H4 (cell line): Measurements from ENCODE around the gene AUTS2. TPM values are rescaled to one million over a fixed set of nuclear protein-coding genes. Genes with fewer than 3 reads are reported as not detected.

ENCODE experiments used
- DNase-seq: peaks from one replicate; pipeline ENCODE4 v3.0.0-alpha.2; 2015; ENCODE audit warnings: low spot score
- total RNA-seq: library from RNA; depleted of rRNA; stranded (reverse); fragments of >200 nt; shearing (Covaris generic); gene quantifications from 2 replicates; pipeline ENCODE4 v1.2.3, GENCODE V29; 2014

The AUTS2 gene
- total RNA-seq, 1 experiment from 2014 or later, result 4.1 TPM

- no peak for DNase-seq
Measured at GRCh38 chr7:70735313-70735712, 1137.0 kb downstream of the AUTS2 start.

GRCh38 chr7:70736715-70737460, 1138.6 kb downstream of the AUTS2 start:
- peak; percentile 53 for DNase-seq

GRCh38 chr7:70738151-70738885, 1140.0 kb downstream of the AUTS2 start:
- DNase-seq, result peak; percentile 90

GRCh38 chr7:70739646-70740210, 1141.5 kb downstream of the AUTS2 start:
- no peak for DNase-seq

GRCh38 chr7:70741666-70742065, 1143.4 kb downstream of the AUTS2 start:
- no peak for DNase-seq

GRCh38 chr7:70743531-70744325, 1145.5 kb downstream of the AUTS2 start:
- DNase-seq, result no peak

- no peak for DNase-seq
Measured at GRCh38 chr7:70744492-70744891, 1146.2 kb downstream of the AUTS2 start.

GRCh38 chr7:70749831-70750230, 1151.6 kb downstream of the AUTS2 start:
- no peak for DNase-seq

- DNase-seq, result no peak
Measured at GRCh38 chr7:70751895-70752294, 1153.6 kb downstream of the AUTS2 start.

- peak; percentile 85 for DNase-seq
Measured at GRCh38 chr7:70752794-70753241, 1154.5 kb downstream of the AUTS2 start.

GRCh38 chr7:70756789-70757188, 1158.5 kb downstream of the AUTS2 start:
- DNase-seq, result no peak

- no peak for DNase-seq
Measured at GRCh38 chr7:70758646-70759045, 1160.4 kb downstream of the AUTS2 start.

- no peak for DNase-seq
Measured at GRCh38 chr7:70759674-70760073, 1161.4 kb downstream of the AUTS2 start.

- DNase-seq, result no peak
Measured at GRCh38 chr7:70761711-70762328, 1163.5 kb downstream of the AUTS2 start.

GRCh38 chr7:70762696-70763095, 1164.4 kb downstream of the AUTS2 start:
- no peak for DNase-seq

GRCh38 chr7:70763961-70764691, 1165.9 kb downstream of the AUTS2 start:
- DNase-seq, result no peak

- DNase-seq, result no peak
Measured at GRCh38 chr7:70764701-70765208, 1166.5 kb downstream of the AUTS2 start.

- DNase-seq, result no peak
Measured at GRCh38 chr7:70765651-70766050, 1167.4 kb downstream of the AUTS2 start.

- DNase-seq, result no peak
Measured at GRCh38 chr7:70766109-70766508, 1167.8 kb downstream of the AUTS2 start.

GRCh38 chr7:70766694-70767093, 1168.4 kb downstream of the AUTS2 start:
- DNase-seq, result no peak

- no peak for DNase-seq
Measured at GRCh38 chr7:70770154-70770553, 1171.9 kb downstream of the AUTS2 start.
